KG1 (cell line): ENCODE data around the gene MIR17HG.

Source experiments
- DNase-seq: peaks from one replicate; lab custom pipeline; 2025; lab: John Stamatoyannopoulos, UW

The MIR17HG gene

DNA sequence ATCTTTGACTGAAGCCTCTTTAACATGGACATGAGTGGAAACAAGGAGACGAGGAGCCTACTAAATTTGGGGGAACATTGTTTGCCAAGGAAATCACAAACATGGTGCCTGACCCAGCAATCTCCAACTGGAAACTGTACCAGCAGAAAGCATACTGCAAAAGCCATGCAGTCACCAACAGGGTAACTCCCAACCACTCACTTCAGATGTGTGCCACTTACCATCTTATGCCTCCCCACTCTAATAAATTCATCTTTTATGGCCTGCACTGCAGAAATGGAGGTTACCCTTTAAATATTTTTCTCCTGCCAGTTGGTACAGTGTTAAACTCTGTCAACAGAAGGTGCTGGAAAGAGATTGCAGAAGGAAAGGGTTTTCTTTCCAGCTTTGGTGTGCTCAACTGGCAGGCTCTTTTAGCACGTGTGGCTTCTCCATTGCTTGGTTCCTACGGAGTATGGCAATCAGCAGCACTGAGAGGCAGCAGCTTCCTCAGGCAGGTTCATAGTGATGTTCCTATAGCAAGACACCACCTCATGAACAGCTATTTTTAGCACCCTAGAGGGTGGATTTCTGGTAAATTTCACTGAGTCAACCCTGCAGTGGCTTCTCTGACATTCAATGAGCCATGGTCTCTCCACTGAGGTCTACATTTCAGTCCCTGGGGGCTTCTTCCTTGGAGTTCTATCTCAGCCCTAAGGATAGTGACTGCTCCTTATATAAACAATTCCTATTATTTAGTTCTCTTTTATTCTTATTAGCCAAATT is 21.4 kb downstream of the MIR17HG start:
- DNase-seq, result no peak

DNA sequence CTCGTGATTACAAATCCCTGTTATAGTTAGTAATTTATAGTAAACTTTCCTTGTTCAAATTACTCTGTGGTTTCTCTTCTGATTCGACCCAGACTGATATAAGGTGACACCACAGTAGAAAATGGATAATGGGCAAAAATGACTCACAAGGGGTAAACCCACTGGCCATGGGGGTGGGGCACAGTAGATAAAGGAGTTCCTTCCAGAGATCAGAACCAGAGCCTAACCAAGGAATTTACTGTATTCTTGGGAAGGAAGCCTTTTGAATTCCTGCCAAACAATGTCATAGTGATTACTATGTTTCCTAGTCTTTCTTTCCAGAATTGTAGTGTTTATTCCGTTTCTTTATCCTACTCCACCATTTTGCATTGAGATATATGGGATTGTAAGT is 21.9 kb downstream of the MIR17HG start:
- DNase-seq, result no peak

DNA sequence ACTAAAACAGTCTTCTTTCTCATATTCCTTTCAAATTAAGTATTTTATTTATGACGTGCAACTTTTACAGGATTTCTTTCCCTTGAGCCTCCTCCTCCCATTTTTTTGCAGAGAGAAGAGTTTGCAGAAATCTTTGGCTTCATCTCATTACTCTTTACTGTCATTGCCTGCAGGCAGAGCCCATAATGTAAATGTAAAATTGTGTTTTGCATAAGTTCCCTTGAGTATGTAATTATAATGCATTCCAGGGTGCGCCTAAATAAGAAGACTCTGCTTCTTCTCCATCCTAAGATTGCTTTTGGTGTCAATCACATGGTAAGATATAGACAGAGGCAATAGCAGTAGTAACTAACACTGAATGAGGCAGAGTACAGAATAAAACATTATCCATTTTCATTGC is 23.0 kb downstream of the MIR17HG start:
- DNase-seq, result no peak

DNA sequence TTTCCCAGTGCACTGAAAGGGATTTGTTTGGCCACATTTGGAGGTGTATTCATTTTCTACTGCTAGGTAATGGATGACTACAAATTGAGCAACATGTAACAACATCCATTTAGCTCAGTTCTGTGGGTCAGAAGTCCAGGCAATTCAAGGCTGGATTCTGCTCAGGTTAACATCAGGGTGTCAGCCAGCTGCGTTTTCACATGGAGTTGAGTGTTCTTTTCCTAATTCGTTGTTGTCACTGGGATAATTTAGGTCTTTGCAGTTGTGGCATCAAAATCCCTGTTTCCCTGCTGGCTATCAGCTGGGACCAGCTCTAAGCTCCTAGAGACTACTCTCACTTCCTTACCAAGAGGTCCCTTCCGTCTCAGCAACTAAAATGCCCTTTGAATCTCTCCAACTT is 25.4 kb downstream of the MIR17HG start:
- no peak for DNase-seq

- DNase-seq, result peak; percentile 20
These were observed 27.7 kb downstream of the MIR17HG start for GRCh38 chr13:91375116-91375729.

DNA sequence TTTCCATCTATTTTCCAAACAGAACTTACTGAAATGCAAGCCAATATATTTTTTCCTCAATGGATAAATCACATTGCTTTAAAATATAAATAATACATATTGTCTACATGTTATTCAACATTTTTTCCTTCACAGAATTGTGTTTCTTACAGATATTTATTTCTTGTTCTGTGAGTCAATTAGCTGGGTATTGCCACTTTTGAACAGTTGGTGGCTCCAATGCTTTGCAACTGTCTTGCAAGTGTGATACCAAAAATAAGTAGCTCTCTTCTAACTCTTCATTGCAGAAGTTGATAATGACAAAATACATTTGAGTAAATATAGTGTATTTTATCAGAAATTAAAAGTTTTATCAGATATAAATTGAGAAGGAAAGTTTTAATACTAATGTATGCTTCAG is 33.9 kb downstream of the MIR17HG start:
- DNase-seq, result no peak

- DNase-seq, result no peak
These were observed 36.3 kb downstream of the MIR17HG start for GRCh38 chr13:91383836-91384235.

- DNase-seq, result no peak
These were observed 37.4 kb downstream of the MIR17HG start for GRCh38 chr13:91384896-91385295.

DNA sequence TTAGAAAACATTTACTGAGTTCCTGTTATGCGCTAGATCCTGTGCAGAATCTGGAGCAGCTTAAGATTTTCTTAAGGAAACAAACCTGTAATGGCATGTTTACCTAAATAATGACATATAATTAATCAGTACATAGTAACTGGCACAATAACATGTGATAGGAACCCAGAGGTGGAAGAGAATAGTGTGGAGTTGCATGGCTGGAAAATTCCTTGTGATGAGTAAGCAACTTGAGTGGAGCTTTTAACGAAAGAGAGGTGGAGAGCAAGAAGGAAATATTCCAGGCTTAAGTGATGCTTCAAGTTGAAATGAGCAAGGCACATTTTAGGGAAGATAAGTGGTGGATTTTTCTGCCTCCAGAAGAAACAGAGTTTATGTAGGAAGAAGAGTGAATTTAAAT is 41.7 kb downstream of the MIR17HG start:
- no peak for DNase-seq

DNA sequence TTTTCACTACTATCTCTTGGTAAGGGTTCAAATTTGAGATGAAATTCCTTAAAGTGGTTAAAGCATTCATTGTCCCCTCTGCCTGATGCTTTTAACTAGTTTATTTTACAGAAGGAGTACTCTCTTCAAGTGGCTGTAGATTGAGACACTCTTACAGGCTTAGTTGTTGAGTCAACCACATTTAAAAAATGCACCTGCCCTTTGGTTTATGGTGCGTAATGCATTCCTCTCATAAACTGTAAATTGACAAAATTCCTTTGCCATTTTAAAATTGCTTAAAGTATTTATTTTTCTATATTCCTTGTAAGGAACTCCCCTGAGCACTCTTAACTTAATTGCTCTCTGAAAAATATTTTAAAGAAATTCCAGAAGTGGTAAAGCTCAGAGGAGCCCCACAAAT is 50.1 kb downstream of the MIR17HG start:
- no peak for DNase-seq

- DNase-seq, result peak; percentile 13
These were observed 51.1 kb downstream of the MIR17HG start, which contains the start of gene GPC5 for GRCh38 chr13:91398413-91399188. GPC5 (plus strand) TSS chr13:91398621.

DNA sequence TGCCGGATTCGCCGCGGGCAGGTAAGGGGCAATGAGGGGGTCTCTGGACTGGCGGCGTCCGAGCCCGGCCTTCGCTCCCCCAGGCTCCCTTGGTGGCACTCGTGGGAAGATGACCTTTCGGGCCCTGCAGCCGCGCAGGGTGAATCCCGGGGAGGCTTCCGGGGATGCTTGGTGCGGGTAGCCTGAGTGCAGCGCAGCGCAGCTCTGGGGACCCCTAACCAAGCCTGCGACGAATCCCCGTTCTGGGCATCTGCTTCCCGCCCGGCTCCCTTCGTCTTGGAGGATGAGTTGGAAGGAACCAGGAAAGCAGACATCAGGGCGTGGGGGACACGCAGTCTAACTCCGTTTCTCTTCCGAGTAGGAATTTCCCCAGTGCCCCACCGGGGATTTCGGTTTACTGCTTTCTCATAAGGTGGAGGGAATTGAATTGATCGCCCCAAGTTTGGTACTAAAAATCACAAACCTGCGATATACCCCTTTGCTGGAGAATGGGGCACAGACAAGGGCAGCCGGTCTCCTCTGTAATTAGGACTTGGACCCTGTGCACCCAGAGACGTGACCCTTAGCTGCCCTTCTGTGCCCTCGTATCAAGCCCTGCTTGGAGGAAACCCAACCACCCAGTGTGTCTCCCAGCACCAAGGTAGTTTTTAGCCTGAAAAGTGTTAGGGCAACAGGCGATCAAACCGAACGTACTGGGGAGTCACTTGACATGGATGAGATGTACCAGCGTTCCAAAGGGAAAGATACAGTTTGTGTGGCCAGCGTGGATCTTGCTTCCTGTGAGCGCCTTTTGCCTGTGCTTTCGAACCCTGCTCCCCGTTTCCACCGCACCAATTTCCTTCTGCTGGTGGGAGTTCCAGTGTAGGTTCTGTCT is 51.9 kb downstream of the MIR17HG start:
- DNase-seq, result no peak

DNA sequence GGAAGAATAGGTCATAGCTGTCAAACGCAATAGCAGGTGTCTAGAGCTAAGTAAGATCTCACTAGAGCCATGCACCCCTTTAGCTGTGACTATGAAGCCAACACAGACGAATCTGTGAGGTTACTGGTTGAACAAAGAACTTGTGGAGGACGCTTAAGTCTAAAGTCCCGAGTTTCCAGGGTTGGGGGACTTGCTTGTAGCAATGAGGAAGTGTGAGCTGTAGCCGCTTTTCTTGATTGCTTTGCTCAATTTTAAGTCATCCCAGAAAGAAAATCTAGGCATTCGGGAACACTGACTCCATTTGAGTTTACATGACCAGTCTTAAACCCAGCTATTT is 52.5 kb downstream of the MIR17HG start:
- no peak for DNase-seq

GRCh38 chr13:91400671-91401070 is 53.2 kb downstream of the MIR17HG start:
- DNase-seq, result no peak

DNA sequence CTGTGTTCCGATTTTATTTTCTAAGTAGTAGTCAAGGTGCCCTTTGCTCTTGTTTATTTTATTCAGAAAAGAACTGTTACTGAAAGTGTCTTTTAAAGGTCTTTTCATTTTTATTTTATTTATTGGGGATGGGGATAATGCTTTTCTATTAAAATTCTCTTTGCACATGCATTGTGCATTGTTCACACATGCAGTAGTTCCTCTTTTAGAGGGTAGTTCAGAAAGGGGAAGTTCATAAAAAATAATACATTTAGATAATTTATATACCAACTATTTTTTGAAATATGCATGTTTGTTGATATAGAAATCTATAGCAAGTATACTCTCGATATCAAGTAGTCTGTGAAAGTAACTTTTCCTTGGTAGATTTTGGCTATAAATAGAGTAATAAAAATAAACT is 54.4 kb downstream of the MIR17HG start:
- DNase-seq, result no peak
